SK-N-SH (cell line): ENCODE measurements around the gene IL16. TPM values are rescaled to one million over a fixed set of nuclear protein-coding genes. Genes with fewer than 3 reads are reported as not detected.

Experiments
- CTCF ChIA-PET: fragments of 300-600, 350-600 bp; formaldehyde crosslinking; extraction: SDS; loops from one replicate; lab custom pipeline; 2021; lab: Yijun Ruan, JAX
- POLR2A ChIA-PET: fragments of 350-600 bp; sonication (Branson Sonifier 250); formaldehyde crosslinking; extraction: SDS; loops from one replicate; lab custom pipeline; 2020; ENCODE audit warnings: antibody characterized with exemption, inconsistent platforms; lab: Yijun Ruan, JAX
- DNase-seq: peaks from one replicate; pipeline ENCODE4 v3.0.0; 2012
- H2AFZ ChIP-seq: fragments of 200-600 bp; sonication (generic); 2 replicates; pipeline ENCODE4 v1.8.1; 2016; ENCODE audit warnings: antibody characterized with exemption, mild to moderate bottlenecking, low read depth
- H3F3A ChIP-seq: fragments of 200-600 bp; sonication (generic); replicated peaks from 2 replicates; pipeline ENCODE3; 2016; ENCODE audit warnings: antibody characterized with exemption, mild to moderate bottlenecking; ENCODE audit not compliant: insufficient read depth
- H3K27ac ChIP-seq, 2 experiments: fragments of 200-500 bp in 1 of 2; fragments of 200-600 bp in 1 of 2; sonication (Bioruptor generic) in 1 of 2; sonication (generic), shearing (Covaris generic) in 1 of 2; 2 replicates each; pipeline versions ENCODE4 v1.5.1 to v1.6.1; 2014 to 2016; ENCODE audit warnings: low read depth in 2 of 2, inconsistent platforms in 1 of 2, low read length in 1 of 2, mild to moderate bottlenecking in 1 of 2, mixed read lengths in 1 of 2
- H3K27me3 ChIP-seq: fragments of 200-600 bp; sonication (generic), shearing (Covaris generic); 2 replicates; pipeline ENCODE4 v1.6.1; 2016; ENCODE audit warnings: mixed run types; ENCODE audit not compliant: insufficient read depth
- H3K36me3 ChIP-seq, 2 experiments: fragments of 200-500 bp in 1 of 2; fragments of 200-600 bp in 1 of 2; sonication (Bioruptor generic) in 1 of 2; sonication (generic) in 1 of 2; replicated peaks in 1 of 2; 2 replicates each; pipeline versions ENCODE3 to v1.5.1; 2014 to 2016; ENCODE audit warnings: low read length in 1 of 2, mild to moderate bottlenecking in 1 of 2; ENCODE audit not compliant: insufficient read depth in 2 of 2, control insufficient read depth in 1 of 2
- H3K4me1 ChIP-seq, 2 experiments: fragments of 200-500 bp in 1 of 2; fragments of 200-600 bp in 1 of 2; sonication (Bioruptor generic) in 1 of 2; sonication (generic), shearing (Covaris generic) in 1 of 2; 2 replicates each; pipeline versions ENCODE4 v1.5.1 to v1.6.1; 2014 to 2016; ENCODE audit warnings: low read depth in 1 of 2, low read length in 1 of 2, mixed run types in 1 of 2; ENCODE audit not compliant: insufficient read depth in 2 of 2, control insufficient read depth in 1 of 2
- H3K4me2 ChIP-seq: fragments of 200-600 bp; sonication (generic), shearing (Covaris generic); 2 replicates; pipeline ENCODE4 v1.6.1; 2017; ENCODE audit warnings: mixed run types
- H3K4me3 ChIP-seq, 2 experiments: fragments of 200-500 bp in 1 of 2; fragments of 200-600 bp in 1 of 2; sonication (Bioruptor generic) in 1 of 2; sonication (generic), shearing (Covaris generic) in 1 of 2; 2 replicates each; pipeline versions ENCODE4 v1.5.1 to v1.8.1; 2014 to 2016; ENCODE audit warnings: low read depth in 2 of 2, inconsistent platforms in 1 of 2, low read length in 1 of 2, mild to moderate bottlenecking in 1 of 2, mixed read lengths in 1 of 2, moderate library complexity in 1 of 2
- H3K79me2 ChIP-seq: fragments of 200-600 bp; sonication (generic); 2 replicates; pipeline ENCODE4 v1.8.1; 2017; ENCODE audit warnings: mild to moderate bottlenecking; ENCODE audit not compliant: insufficient read depth
- H3K9ac ChIP-seq: fragments of 200-600 bp; sonication (generic); 2 replicates; pipeline ENCODE4 v1.6.1; 2017; ENCODE audit warnings: mixed run types
- H3K9me2 ChIP-seq: fragments of 200-600 bp; sonication (generic); 2 replicates; pipeline ENCODE4 v1.6.1; 2017; ENCODE audit warnings: mixed run types
- H3K9me3 ChIP-seq: fragments of 200-600 bp; sonication (generic); 2 replicates; pipeline ENCODE4 v1.6.1; 2017; ENCODE audit warnings: mixed run types, mild to moderate bottlenecking, moderate library complexity
- H4K20me1 ChIP-seq: fragments of 200-600 bp; sonication (generic); 2 replicates; pipeline ENCODE4 v1.6.1; 2017; ENCODE audit warnings: mild to moderate bottlenecking, mixed run types; ENCODE audit not compliant: insufficient read depth
- CTCF ChIP-seq: fragments of 200-600 bp; sonication (generic); IDR thresholded peaks from 2 replicates; pipeline ENCODE4 v1.6.1; 2017; ENCODE audit warnings: antibody characterized with exemption, mild to moderate bottlenecking, moderate library complexity
- ELF1 ChIP-seq: IDR thresholded peaks from 2 replicates; pipeline ENCODE4 v1.4.0; 2012
- EP300 ChIP-seq, 2 experiments: IDR thresholded peaks; 2 replicates each; pipeline versions ENCODE4 v1.4.0 to v1.6.1; 2012; ENCODE audit warnings: borderline replicate concordance in 1 of 2, low read depth in 1 of 2, low read length in 1 of 2
- FOSL2 ChIP-seq: IDR thresholded peaks from 2 replicates; pipeline ENCODE4 v1.4.0; 2012; ENCODE audit warnings: low read depth, mild to moderate bottlenecking, moderate library complexity, borderline replicate concordance
- FOXM1 ChIP-seq: IDR thresholded peaks from 2 replicates; pipeline ENCODE4 v1.4.0; 2012; ENCODE audit warnings: low read depth, mild to moderate bottlenecking
- GABPA ChIP-seq: IDR thresholded peaks from 2 replicates; pipeline ENCODE4 v1.4.0; 2012; ENCODE audit warnings: low read depth, mild to moderate bottlenecking
- JUND ChIP-seq: IDR thresholded peaks from 2 replicates; pipeline ENCODE4 v1.4.0; 2012
- NFIC ChIP-seq: IDR thresholded peaks from 2 replicates; pipeline ENCODE4 v1.4.0; 2012; ENCODE audit warnings: borderline replicate concordance
- POLR2AphosphoS5 ChIP-seq: IDR thresholded peaks from 2 replicates; pipeline ENCODE4 v1.6.1; 2012; ENCODE audit warnings: low read depth, low read length
- RCOR1 ChIP-seq: fragments of 150-350 bp; IDR thresholded peaks from 2 replicates; pipeline ENCODE4 v1.6.1; 2017; ENCODE audit warnings: antibody characterized with exemption, low read length
- RFX5 ChIP-seq: IDR thresholded peaks from 2 replicates; pipeline ENCODE4 v1.6.1; 2012; ENCODE audit warnings: mild to moderate bottlenecking, improper control_type of control experiment, low read length
- RXRA ChIP-seq: IDR thresholded peaks from 2 replicates; pipeline ENCODE4 v1.4.0; 2012; ENCODE audit warnings: low read depth, mild to moderate bottlenecking, borderline replicate concordance
- SIN3A ChIP-seq: IDR thresholded peaks from 2 replicates; pipeline ENCODE4 v1.6.1; 2012; ENCODE audit warnings: low read depth, mild to moderate bottlenecking, low read length, moderate library complexity, borderline replicate concordance
- SMC3 ChIP-seq: IDR thresholded peaks from 2 replicates; pipeline ENCODE4 v1.6.1; 2012; ENCODE audit warnings: low read depth, low read length, improper control_type of control experiment
- TAF1 ChIP-seq: IDR thresholded peaks from 2 replicates; pipeline ENCODE4 v1.6.1; 2012; ENCODE audit warnings: low read depth, mild to moderate bottlenecking, low read length, moderate library complexity, borderline replicate concordance
- TCF12 ChIP-seq: IDR thresholded peaks from 2 replicates; pipeline ENCODE4 v1.4.0; 2012
- USF1 ChIP-seq: IDR thresholded peaks from 2 replicates; pipeline ENCODE4 v1.4.0; 2012; ENCODE audit warnings: low read depth, borderline replicate concordance
- USF2 ChIP-seq: fragments of 150-350 bp; IDR thresholded peaks from 2 replicates; pipeline ENCODE4 v1.6.1; 2017; ENCODE audit warnings: antibody characterized with exemption, low read length, low read depth, borderline replicate concordance
- ZBTB33 ChIP-seq: IDR thresholded peaks from 2 replicates; pipeline ENCODE4 v1.4.0; 2012; ENCODE audit warnings: low read depth, borderline replicate concordance
- WGBS: methylation state at CpG from one replicate; pipeline ENCODE4 v1.1.6; 2017; ENCODE audit warnings: low lambda C conversion rate; 5-methylcytosine and 5-hydroxymethylcytosine counted together
- polyA plus RNA-seq, 3 experiments: library from polyadenylated mRNA; depleted of rRNA; stranded (reverse); fragments of >200 nt; gene quantifications; 2 replicates each; pipeline ENCODE4 v1.2.3, GENCODE V29; 2012

Gene IL16
- polyA plus RNA-seq, 1 of the 3 experiments (the other 2 are of a cell fraction), result not detected

GRCh38 chr15:81299156-81299555, 102.5 kb downstream of the IL16 start:
- no peaks in the 10 kb centered on the region for H3F3A ChIP-seq
- H3K27ac ChIP-seq, result no peak overlapping the region
- no peak for DNase-seq
- H3K27me3 ChIP-seq, result peaks cover 14% of the 10 kb centered on the region; the same call in 1 of the 2 replicates
- H3K4me1 ChIP-seq, result peaks cover 12 to 14% of the 10 kb centered on the region in 2 experiments; a peak in 3 of 4 replicates
- H2AFZ ChIP-seq, result no peak overlapping the region
- no peak for TF ChIP-seq JUND
- TF ChIP-seq SMC3, result no peak
- no peak for TF ChIP-seq RXRA
- no peak for TF ChIP-seq SIN3A
- TF ChIP-seq FOXM1, result no peak
- TF ChIP-seq POLR2AphosphoS5, result no peak
- no peak for TF ChIP-seq ELF1
- TF ChIP-seq RCOR1, result no peak
- TF ChIP-seq USF1, result no peak
- TF ChIP-seq TAF1, result no peak
- TF ChIP-seq EP300 (IDR thresholded peaks at IDR 0.05; ENCODE audit: borderline replicate concordance in 1 of 2, low read depth in 1 of 2, low read length in 1 of 2), result no peak
- 48% methylated on average over 3 of the region's 3 CpGs for WGBS
- H3K9me3 ChIP-seq, result no peaks in the 10 kb centered on the region
- no peak overlapping the region for H3K4me2 ChIP-seq
- no peaks in the 10 kb centered on the region for H3K9me2 ChIP-seq
- no peaks in the 10 kb centered on the region for H4K20me1 ChIP-seq
- H3K79me2 ChIP-seq, result no peaks in the 10 kb centered on the region
- H3K4me3 ChIP-seq, result no peak overlapping the region
- no peaks in the 10 kb centered on the region for H3K36me3 ChIP-seq
- CTCF ChIA-PET, result interaction anchor here (1.0 to 2.4 kb wide), 6 partner anchors 9 to 192 kb away, joined by 3 to 10 read pairs (median 6); no protein-coding TSS in a partner anchor
- H3K9ac ChIP-seq, result no peak overlapping the region
- POLR2A ChIA-PET, result no interaction called here

GRCh38 chr15:81299630-81300273, 103.1 kb downstream of the IL16 start:
- Histone ChIP-seq H3K4me2 (no peak overlapping the region), H2AFZ (no peak overlapping the region), H3K9me2 (no peaks in the 10 kb centered on the region), H3K9ac (no peak overlapping the region), H3K4me3 (no peak overlapping the region), H3K9me3 (no peaks in the 10 kb centered on the region), H3F3A (no peaks in the 10 kb centered on the region), H4K20me1 (no peaks in the 10 kb centered on the region), H3K79me2 (no peaks in the 10 kb centered on the region), H3K4me1 (peaks cover 11 to 17% of the 10 kb centered on the region in 2 experiments; a peak in 3 of 4 replicates), H3K27me3 (peaks cover 14% of the 10 kb centered on the region; the same call in 1 of the 2 replicates), H3K36me3 (no peaks in the 10 kb centered on the region), H3K27ac (no peak overlapping the region)
- POLR2A ChIA-PET, result no interaction called here
- DNase-seq, result no peak
- WGBS, result 52% methylated on average over 7 of the region's 14 CpGs
- CTCF ChIA-PET, result interaction anchor here (1.0 to 2.4 kb wide), 7 partner anchors 9 to 193 kb away, joined by 3 to 10 read pairs (median 5); no protein-coding TSS in a partner anchor
- TF ChIP-seq USF1 (no peak), RFX5 (no peak), JUND (no peak), USF2 (no peak), ZBTB33 (no peak), ELF1 (no peak), NFIC (no peak), CTCF (no peak), TAF1 (no peak), GABPA (no peak), SMC3 (no peak), FOXM1 (no peak), TCF12 (no peak), FOSL2 (no peak)
